CD4-positive, alpha-beta T cell treated with Interleukin-10 for 1 hour (primary cell): ENCODE measurements around the gene APRT.
"Not testable (repeated sequence)": the region's sequence is repeated elsewhere in the genome, so short reads cannot be mapped to it uniquely, and the experiment has no call there.

Experiments
- DNase-seq: peaks from one replicate; pipeline ENCODE4 v3.0.0-alpha.2; 2020

The APRT gene

DNA sequence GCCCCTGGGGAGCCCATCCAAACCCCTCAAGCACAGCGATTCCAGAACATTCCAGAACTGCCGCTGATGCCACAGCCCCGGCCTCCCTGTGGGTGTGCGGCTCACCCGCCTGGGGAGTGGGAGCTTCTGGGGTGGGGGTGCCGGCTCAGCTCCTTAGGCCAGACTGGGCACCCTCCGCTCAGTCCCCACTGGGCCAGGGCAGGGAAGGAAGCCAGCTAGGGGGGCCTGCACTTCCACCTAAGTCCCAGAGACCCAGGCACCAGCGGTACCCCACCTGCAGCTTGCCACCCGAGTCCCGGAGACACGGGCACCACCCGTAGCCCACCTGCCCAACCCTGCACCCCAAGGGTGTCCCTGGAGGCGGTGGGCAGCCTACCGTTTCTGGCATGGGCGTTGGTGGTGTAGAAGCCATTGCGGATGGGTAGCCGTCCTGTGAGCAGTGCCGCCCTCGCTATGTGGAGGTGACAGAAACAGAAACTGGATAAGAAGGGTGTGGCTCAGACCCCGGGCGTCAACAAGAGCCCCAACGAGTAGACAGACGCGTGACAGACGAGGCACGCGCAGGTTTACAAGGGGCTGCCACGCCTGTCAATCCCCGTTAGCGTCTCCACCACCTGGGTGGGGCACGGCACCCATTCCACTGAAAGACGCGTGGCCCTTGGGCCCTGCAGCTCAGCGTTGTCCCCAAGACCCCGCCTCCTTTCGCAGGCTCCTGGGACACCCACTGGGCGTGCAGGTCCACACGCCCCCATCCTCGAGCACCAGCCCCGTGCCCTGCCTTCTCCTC is 30.0 kb upstream of the APRT start:
- DNase-seq, result no peak

DNA sequence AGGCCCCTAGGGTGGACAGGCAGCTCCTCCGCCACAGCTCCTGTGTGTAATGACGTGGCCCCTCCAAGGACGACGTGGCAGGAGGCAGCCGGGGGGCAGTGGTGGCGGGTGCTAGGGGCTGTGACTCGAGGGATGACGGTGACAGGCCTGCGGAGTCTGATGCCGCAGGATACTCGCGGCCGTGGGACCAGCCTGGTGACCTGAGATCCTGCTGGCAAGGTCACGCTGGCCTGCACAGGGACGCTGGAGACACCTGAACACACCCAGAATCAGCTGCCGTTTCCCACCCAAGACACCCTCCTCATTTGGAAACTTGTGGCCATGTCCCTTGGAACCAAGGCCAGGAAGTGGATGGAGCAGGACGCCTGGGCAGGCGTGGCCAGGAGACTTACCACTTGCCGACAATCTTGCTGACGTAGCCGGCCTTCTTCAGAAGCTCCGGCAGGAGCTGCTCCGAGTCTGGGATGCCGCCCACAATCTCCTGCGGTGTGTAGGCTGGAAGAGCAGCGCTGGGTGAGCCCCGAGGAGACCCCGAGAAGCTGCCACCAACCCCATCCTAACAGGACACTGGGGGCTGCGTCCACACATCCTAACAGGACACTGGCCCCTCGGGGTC is 29.0 kb upstream of the APRT start:
- DNase-seq, result no peak

GRCh38 chr16:88839745-88840599 is 28.2 kb upstream of the APRT start:
- no peak for DNase-seq

GRCh38 chr16:88839026-88839529 is 27.4 kb upstream of the APRT start:
- no peak for DNase-seq

DNA sequence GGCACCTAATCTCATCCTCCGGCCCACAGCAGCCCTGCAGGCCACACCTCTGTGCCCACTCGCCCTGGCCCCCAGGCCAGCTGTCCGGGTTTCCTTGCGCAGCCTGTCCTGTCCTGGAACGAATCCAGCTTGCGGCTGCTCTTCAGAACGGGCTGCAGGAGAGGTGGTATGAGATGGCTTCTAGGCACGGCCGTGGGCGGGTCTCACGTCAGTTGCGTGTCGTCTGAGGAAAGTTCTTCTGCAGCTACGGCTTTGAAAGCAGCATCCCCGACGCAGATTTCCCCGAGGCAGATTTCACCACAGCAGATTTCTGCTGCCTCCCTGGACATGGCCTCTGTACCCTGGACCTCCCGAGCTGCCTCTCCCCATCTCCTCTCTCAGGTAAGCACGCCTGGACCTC is 26.8 kb upstream of the APRT start:
- DNase-seq, result no peak

- no peak for DNase-seq
Measured at GRCh38 chr16:88837806-88838205, 26.1 kb upstream of the APRT start.

DNA sequence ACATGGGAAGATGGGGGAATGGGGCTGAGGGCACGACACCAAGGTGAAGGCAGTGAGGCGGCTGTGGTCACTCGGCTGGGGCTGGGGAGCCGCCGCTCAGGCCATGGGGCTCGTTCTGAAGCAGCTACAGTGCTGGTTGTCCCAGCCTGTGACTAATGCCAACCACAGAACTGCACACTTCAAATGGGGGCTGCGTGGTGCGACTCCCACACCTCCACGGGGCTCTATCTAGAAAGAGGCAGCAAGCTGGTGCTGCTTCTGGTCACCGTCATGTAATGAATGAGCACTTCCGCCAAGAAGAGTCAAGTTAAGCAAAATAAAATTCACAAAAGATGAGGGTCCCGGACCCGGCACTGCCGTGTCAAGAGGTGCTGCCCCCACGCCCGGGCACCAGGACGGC is 25.1 kb upstream of the APRT start:
- no peak for DNase-seq

DNA sequence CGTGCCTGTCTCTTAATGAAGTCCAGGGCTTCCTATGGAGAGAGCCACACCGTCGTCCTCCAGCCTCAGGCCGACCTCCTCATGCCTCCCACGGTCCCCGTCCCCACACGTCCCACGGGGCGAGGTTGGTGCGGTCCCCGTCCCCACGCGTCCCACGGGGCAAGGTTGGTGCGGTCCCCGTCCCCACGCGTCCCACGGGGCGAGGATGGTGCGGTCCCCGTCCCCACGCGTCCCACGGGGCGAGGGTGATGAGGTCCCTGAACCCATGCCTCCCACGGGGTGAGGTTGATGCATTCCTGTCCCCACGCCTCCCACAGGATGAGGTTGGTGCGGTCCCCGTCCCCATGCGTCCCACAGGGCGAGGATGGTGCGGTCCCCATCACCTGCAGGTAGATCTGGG is 24.1 kb upstream of the APRT start:
- DNase-seq, result no peak

GRCh38 chr16:88835383-88835782 is 23.7 kb upstream of the APRT start:
- no peak for DNase-seq

DNA sequence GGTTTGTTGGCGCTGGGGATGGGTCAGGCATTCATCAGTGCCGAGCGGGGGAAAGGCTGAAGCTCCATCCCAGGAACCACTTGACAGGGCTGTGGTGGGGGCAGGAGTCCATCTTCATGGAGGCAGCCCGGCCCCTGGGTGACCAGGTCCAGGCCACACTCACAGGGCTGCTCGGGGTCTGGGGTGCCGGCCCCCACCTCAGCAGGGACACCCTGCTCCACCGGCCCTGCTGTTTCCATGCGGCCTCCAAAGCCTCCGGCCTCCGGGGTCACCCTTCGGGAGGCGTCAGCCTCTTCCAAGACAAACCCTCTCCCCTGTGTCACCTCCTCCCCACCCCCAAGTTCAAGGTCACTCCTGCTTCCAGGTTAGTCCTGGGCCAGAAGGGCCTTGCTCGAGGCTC is 22.9 kb upstream of the APRT start:
- DNase-seq, result no peak

DNA sequence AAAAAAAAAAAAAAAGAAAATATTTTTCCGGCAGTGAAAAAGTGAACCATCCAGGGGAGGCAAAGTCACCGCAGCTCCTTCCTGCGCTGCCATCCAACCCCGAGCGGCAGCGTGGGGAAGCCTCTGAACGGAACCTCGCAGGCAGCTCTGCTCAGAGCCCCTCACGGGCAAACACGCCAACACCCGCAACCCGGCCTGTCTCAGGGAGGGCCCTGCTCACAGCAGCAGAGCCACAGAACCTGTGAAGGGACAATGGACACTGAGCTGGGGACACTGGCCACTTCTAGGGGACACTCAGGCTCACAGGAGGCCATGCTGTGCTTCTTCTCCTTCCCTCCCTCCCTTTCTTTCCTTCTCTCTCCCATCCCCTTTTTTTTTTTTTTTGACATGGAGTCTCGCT is 21.4 kb upstream of the APRT start:
- no peak for DNase-seq

DNA sequence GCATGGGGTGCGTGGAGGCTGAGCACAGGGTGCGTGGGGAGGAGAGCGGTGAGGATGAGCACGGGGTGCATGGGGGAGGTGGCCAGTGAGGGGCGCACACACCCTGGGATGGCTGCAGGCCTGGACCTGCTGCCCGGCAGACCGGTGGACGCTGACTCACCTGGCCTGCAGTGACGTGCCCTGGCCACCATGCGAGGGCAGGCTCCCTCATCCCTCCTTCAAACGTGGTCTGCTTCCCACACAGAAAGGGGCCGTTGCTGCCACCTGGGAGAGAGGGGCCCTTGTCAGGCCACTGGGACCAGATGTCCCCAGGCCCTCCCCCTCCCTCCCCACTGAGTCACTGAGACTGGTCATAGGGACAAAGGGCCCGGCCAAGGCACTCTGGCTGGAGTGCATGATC is 20.1 kb upstream of the APRT start:
- DNase-seq, result no peak

- DNase-seq, result no peak
Measured at GRCh38 chr16:88830783-88831182, 19.1 kb upstream of the APRT start.

DNA sequence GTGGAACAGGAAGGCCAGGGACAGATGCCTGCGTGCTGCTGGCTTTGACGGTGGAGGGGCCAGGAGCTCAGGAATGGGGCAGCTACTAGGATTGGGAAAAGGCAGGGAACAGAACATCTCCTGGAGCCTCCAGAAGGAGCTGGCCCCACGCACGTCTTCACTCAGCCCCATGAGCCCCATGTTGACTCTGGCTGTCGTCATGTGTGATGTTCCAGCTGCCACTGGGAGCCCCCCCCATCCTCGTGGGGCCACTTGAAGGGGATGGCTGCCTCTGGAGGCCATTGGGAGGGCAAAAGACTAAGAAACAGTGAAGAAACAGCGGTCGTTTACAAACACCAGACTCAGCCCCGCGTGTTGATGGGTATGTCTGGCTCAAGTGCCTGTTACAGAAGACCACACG is 18.5 kb upstream of the APRT start:
- DNase-seq, result no peak

GRCh38 chr16:88828711-88829110 is 17.0 kb upstream of the APRT start:
- DNase-seq, result no peak

DNA sequence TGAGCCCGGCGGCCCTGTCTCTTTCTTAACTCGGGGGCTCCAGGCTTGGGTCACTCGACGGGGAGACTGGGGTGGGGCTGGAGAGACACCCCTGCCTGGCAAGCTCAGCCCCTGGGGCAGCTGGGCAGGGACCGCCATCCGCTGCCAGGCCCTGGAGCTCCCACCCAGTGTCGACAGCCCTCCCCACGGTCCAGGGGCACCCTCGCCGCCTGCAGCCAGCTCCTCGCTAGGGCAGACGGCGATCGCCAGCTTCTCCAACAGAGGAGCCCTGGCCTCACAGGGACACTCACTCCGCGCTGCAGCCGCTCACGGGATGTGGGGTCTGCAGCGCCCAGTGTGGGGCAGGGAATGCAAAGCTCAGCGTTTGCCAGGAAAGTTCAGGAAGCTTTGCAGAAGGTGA is 16.0 kb upstream of the APRT start:
- DNase-seq, result no peak

DNA sequence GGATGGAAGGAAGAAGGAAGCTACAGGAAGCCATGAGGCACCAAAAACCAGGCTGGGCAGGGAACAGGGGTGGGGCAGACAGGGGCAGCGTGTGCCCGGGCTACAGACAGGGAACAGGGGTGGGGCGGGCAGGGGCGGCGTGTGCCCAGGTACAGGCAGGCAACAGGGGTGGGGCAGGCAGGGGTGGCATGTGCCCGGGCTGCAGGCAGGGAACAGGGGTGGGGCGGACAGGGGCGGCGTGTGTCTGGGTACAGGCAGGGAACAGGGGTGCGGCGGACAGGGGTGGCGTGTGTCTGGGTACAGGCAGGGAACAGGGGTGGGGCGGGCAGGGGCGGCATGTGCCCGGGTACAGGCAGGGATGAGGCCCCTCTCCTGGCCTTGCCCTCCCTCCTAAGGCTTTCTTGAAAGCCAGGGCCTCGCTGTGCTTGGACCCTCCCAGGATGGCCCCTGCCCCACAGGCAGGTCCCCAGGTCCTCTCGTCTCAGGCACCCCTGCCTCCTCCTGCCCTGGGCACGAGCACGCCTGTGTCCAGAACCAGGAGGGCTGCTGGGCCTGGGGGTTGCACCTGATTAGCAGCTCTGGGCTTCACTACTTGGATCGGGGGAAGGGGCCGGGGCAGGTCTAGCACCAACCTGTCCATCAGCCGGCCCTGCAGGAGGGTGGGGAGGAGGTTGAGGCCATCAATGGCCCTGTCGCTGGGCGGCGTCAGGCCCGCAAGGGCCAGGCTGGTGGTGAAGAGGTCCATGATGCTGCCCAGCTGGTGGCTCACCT is 14.5 kb upstream of the APRT start:
- DNase-seq, result no peak

DNA sequence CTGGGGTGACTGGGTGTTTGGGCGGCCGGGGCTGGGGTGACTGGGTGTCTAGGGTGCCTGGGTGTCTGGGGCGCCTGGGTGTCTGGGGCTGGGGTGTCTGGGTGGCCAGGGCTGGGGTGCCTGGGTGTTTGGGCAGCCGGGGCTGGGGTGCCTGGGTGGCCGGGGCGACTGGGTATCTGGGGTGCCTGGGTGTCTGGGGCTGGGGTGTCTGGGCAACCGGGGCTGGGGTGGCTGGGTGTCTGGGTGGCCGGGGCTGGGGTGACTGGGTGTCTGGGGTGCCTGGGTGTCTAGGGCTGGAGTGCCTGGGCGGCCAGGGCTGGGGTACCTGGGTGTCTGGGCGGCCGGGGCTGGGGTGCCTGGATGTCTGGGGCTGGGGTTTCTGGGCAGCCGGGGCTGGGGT is 13.4 kb upstream of the APRT start:
- DNase-seq, result no peak

- DNase-seq, result no peak
Measured at GRCh38 chr16:88824256-88825077, 12.7 kb upstream of the APRT start.

- DNase-seq, result not testable (repeated sequence)
Measured at GRCh38 chr16:88823646-88824045, 11.9 kb upstream of the APRT start.

- no peak for DNase-seq
Measured at GRCh38 chr16:88822281-88823040, 10.7 kb upstream of the APRT start.
